GM23248 (cell line): ENCODE results near the gene GNAS. TPM values are rescaled to one million over a fixed set of nuclear protein-coding genes. Genes with fewer than 3 reads are reported as not detected.

ENCODE experiments used
- DNase-seq: peaks from one replicate; pipeline ENCODE4 v3.0.0-alpha.2; 2015
- H2AFZ ChIP-seq: fragments of 200-600 bp; sonication (generic); 2 replicates; pipeline ENCODE4 v1.6.1; 2016; ENCODE audit warnings: antibody characterized with exemption
- H3F3A ChIP-seq: fragments of 200-600 bp; sonication (generic); 2 replicates; pipeline ENCODE4 v1.6.1; 2016; ENCODE audit warnings: mild to moderate bottlenecking, antibody characterized with exemption, mixed run types; ENCODE audit not compliant: insufficient read depth
- H3K27ac ChIP-seq: fragments of 200-600 bp; sonication (generic); 2 replicates; pipeline ENCODE4 v1.5.1; 2016; ENCODE audit warnings: mild to moderate bottlenecking
- H3K27me3 ChIP-seq: fragments of 200-600 bp; sonication (generic); replicated peaks from 2 replicates; pipeline ENCODE4 v1.6.1; 2016; ENCODE audit warnings: mild to moderate bottlenecking; ENCODE audit not compliant: insufficient read depth
- H3K36me3 ChIP-seq: fragments of 200-600 bp; sonication (generic); 2 replicates; pipeline ENCODE4 v1.6.1; 2016; ENCODE audit warnings: low read depth, mild to moderate bottlenecking
- H3K4me1 ChIP-seq: fragments of 200-600 bp; sonication (generic); 2 replicates; pipeline ENCODE4 v1.6.1; 2016; ENCODE audit warnings: mild to moderate bottlenecking; ENCODE audit not compliant: insufficient read depth
- H3K4me2 ChIP-seq: fragments of 200-600 bp; sonication (generic); one replicate; pipeline ENCODE4 v1.6.1; 2016; ENCODE audit warnings: mild to moderate bottlenecking; ENCODE audit not compliant: unreplicated experiment
- H3K4me3 ChIP-seq: fragments of 200-600 bp; sonication (generic); 2 replicates; pipeline ENCODE4 v1.5.1; 2016; ENCODE audit warnings: mild to moderate bottlenecking
- H3K79me2 ChIP-seq: fragments of 200-600 bp; sonication (generic); 2 replicates; pipeline ENCODE4 v1.6.1; 2016; ENCODE audit warnings: mild to moderate bottlenecking; ENCODE audit not compliant: insufficient read depth
- H3K9ac ChIP-seq: fragments of 200-600 bp; sonication (generic); 2 replicates; pipeline ENCODE4 v1.6.1; 2016; ENCODE audit warnings: mild to moderate bottlenecking
- H3K9me2 ChIP-seq: fragments of 200-600 bp; sonication (generic); 2 replicates; pipeline ENCODE4 v1.6.1; 2016; ENCODE audit warnings: mixed run types, mild to moderate bottlenecking, moderate library complexity; ENCODE audit not compliant: insufficient read depth
- H3K9me3 ChIP-seq: fragments of 200-600 bp; sonication (generic); one replicate; pipeline ENCODE4 v1.6.1; 2017; ENCODE audit warnings: low read depth
- H4K20me1 ChIP-seq: fragments of 200-600 bp; sonication (generic); 2 replicates; pipeline ENCODE4 v1.6.0; 2016; ENCODE audit not compliant: insufficient read depth
- EZH2 ChIP-seq: fragments of 200-600 bp; sonication (generic); IDR thresholded peaks from 2 replicates; pipeline ENCODE4 v1.6.1; 2018; ENCODE audit warnings: antibody characterized with exemption, mild to moderate bottlenecking; ENCODE audit not compliant: insufficient read depth, poor library complexity, severe bottlenecking
- EZH2phosphoT487 ChIP-seq: fragments of 200-600 bp; sonication (generic); IDR thresholded peaks from 2 replicates; pipeline ENCODE4 v1.6.1; 2018; ENCODE audit warnings: antibody characterized with exemption, moderate library complexity, mild to moderate bottlenecking, low read depth; ENCODE audit not compliant: insufficient read depth
- WGBS, 2 experiments: methylation state at CpG; one replicate each; pipeline ENCODE4 v1.1.6; 2015 to 2017; ENCODE audit warnings: low lambda C conversion rate in 2 of 2, low coverage in 1 of 2; ENCODE audit errors: missing lambda C conversion rate in 2 of 2; 5-methylcytosine and 5-hydroxymethylcytosine counted together
- in situ Hi-C: fragments of 300-500 bp; cut with MboI; formaldehyde crosslinking; loops from 2 replicates; pipeline ENCODE4 v1.15.0; 2020
- polyA plus RNA-seq: library from polyadenylated mRNA; unstranded; fragments of >200 nt; fragmentation: Nextera tagmentation; extraction: Ambion mirVana; gene quantifications from 2 replicates; pipeline ENCODE4 v1.2.1, GENCODE V29; 2016
- total RNA-seq: library from RNA; depleted of rRNA; stranded (reverse); fragments of >200 nt; shearing (Covaris generic); gene quantifications from 2 replicates; pipeline ENCODE4 v1.2.3, GENCODE V29; 2014

GNAS gene
- total and polyA plus RNA-seq, 2 experiments from 2014 or later: 421 to 904 TPM

DNA sequence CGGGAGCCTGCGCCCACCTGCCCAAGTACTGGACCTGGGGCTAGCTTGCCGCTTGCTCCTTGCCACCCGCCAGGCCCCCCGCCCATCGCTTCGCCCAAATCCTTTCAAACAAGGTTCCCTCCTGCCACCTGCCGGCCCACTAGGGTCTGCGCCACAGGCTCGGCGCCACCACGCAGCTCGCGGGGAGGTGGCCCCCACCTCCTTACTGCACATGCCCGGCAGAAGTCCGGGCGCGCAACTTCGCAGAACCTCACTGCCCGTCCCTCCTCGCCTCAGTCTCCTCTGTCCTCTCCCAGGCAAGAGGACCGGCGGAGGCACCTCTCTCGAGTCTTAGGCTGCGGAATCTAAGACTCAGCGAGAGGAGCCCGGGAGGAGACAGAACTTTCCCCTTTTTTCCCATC, 13.0 kb upstream of the GNAS start:
- no peak overlapping the region for H2AFZ ChIP-seq
- no peaks in the 10 kb centered on the region for H3K36me3 ChIP-seq
- no peaks in the 10 kb centered on the region for H3F3A ChIP-seq
- TF ChIP-seq EZH2 (no peak), EZH2phosphoT487 (no peak)
- H3K27me3 ChIP-seq: peaks cover 44% of the 10 kb centered on the region
- peak overlapping the region; percentile 48 for H3K4me3 ChIP-seq
- H3K27ac ChIP-seq: no peak overlapping the region
- no peaks in the 10 kb centered on the region for H3K9me2 ChIP-seq
- peak; percentile 52 for DNase-seq
- H3K9ac ChIP-seq: no peak overlapping the region
- no peak overlapping the region for H3K4me2 ChIP-seq
- no peaks in the 10 kb centered on the region for H3K79me2 ChIP-seq
- WGBS, 2 experiments: 51 to 56% methylated on average over 25 to 27 of the region's 27 CpGs
- in situ Hi-C loops: loop anchor here (25.0 kb wide), 2 partner anchors 352 to 602 kb away; partner anchors contain the start of gene ANKRD60
- H4K20me1 ChIP-seq: no peaks in the 10 kb centered on the region
- H3K9me3 ChIP-seq: no peaks in the 10 kb centered on the region
- H3K4me1 ChIP-seq: no peaks in the 10 kb centered on the region

DNA sequence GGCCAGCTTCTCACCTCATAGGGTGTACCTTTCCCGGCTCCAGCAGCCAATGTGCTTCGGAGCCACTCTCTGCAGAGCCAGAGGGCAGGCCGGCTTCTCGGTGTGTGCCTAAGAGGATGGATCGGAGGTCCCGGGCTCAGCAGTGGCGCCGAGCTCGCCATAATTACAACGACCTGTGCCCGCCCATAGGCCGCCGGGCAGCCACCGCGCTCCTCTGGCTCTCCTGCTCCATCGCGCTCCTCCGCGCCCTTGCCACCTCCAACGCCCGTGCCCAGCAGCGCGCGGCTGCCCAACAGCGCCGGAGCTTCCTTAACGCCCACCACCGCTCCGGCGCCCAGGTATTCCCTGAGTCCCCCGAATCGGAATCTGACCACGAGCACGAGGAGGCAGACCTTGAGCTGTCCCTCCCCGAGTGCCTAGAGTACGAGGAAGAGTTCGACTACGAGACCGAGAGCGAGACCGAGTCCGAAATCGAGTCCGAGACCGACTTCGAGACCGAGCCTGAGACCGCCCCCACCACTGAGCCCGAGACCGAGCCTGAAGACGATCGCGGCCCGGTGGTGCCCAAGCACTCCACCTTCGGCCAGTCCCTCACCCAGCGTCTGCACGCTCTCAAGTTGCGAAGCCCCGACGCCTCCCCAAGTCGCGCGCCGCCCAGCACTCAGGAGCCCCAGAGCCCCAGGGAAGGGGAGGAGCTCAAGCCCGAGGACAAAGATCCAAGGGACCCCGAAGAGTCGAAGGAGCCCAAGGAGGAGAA, 12.3 kb upstream of the GNAS start:
- Histone ChIP-seq H3K9me3 (no peaks in the 10 kb centered on the region), H3K9me2 (no peaks in the 10 kb centered on the region), H2AFZ (no peak overlapping the region), H3K4me1 (no peaks in the 10 kb centered on the region), H3K4me3 (peak overlapping the region; percentile 48; the same call in 1 of the 2 replicates), H3K4me2 (no peak overlapping the region), H3F3A (no peaks in the 10 kb centered on the region), H3K27ac (no peak overlapping the region), H3K9ac (no peak overlapping the region), H4K20me1 (no peaks in the 10 kb centered on the region), H3K79me2 (no peaks in the 10 kb centered on the region), H3K36me3 (no peaks in the 10 kb centered on the region), H3K27me3 (peaks cover 43% of the 10 kb centered on the region)
- in situ Hi-C loops: loop anchor here (25.0 kb wide), 2 partner anchors 353 to 603 kb away; partner anchors contain the start of gene ANKRD60
- 41 to 63% methylated on average over 52 to 59 of the region's 67 CpGs for WGBS, 2 experiments
- no peak for DNase-seq
- no peak for TF ChIP-seq EZH2
- TF ChIP-seq EZH2phosphoT487: no peak

DNA sequence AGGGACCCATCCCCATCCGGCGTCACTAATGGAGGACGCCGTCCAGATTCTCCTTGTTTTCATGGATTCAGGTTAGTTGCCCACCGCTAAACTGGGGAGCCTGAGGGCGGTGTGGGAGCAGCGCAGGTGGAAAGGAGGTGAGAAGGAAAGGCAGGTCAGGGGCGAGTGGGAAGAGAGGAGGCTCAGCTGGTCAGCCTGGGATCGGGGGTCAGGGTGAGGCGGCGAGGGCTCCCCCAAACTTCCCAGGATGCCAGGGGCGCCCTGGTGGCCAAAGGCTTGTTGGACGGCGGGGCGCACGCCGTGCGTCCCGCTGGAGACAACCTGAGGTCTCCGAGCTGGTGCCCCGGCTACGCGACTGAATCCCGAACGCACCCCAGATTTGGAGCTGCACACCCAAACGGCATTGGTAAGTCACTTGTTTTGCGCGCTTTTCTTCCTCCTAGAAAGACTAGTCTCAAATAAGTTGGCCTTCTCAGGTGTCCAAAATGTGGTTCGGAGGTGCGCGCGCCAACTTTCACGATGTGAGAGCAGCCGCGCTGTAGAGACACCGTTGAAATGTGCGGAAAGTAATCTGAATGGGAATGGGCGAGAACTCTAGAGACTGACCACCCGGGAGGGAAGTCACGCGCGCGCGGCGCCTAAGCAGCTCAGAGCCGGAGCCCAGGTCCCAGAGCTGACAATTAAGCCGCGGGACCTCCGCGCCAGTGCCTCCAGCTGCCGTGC, 11.5 kb upstream of the GNAS start:
- H3K79me2 ChIP-seq: no peaks in the 10 kb centered on the region
- peaks cover 36% of the 10 kb centered on the region for H3K27me3 ChIP-seq
- no peak overlapping the region for H3K27ac ChIP-seq
- no peaks in the 10 kb centered on the region for H3F3A ChIP-seq
- H3K4me2 ChIP-seq: no peak overlapping the region
- no peak for DNase-seq
- H3K36me3 ChIP-seq: no peaks in the 10 kb centered on the region
- H3K9ac ChIP-seq: no peak overlapping the region
- in situ Hi-C loops: loop anchor here (25.0 kb wide), 2 partner anchors 354 to 604 kb away; partner anchors contain the start of gene ANKRD60
- no peaks in the 10 kb centered on the region for H3K9me3 ChIP-seq
- H3K4me1 ChIP-seq: no peaks in the 10 kb centered on the region
- no peaks in the 10 kb centered on the region for H4K20me1 ChIP-seq
- no peaks in the 10 kb centered on the region for H3K9me2 ChIP-seq
- no peak overlapping the region for H3K4me3 ChIP-seq
- TF ChIP-seq EZH2 (no peak), EZH2phosphoT487 (no peak)
- 50 to 57% methylated on average over 43 to 51 of the region's 51 CpGs for WGBS, 2 experiments
- no peak overlapping the region for H2AFZ ChIP-seq

DNA sequence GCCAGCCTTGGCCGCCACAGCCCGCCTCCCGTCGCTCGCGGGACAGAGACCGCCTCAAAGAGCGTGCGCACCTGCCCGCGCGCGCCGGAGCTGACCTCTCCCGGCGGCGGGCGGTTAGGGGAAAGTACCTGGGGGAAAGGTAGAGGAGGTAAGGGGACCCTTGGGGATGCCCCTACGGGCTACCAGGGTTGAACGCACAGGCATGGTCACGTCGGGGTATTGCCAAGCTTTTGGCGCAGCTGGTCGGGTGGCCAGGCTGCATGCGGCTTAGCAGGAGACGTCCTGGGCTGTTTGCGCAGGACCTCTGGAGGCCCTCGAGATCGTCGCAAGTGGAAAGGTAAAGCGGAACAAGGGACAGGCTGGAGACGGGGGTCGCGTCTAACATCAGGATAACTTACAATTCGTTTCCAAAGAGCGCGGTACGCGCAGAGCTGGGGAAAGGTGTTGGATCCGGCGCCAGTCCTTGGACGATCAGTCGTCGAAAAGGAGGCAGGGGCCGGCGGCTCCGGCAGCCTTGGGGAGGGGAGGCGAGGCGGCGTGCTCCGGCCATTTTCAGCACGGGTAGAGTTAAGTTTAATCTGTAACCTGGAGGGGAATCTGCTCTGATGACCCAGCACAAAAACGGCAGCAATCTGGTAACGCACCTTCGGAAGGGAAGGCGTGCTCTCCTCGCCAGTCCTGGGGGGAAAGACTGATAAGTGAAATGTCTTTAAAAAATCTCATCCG, 10.8 kb upstream of the GNAS start:
- WGBS, 2 experiments: 43 to 62% methylated on average over 55 to 58 of the region's 58 CpGs
- no peaks in the 10 kb centered on the region for H4K20me1 ChIP-seq
- no peaks in the 10 kb centered on the region for H3K4me1 ChIP-seq
- H3K27me3 ChIP-seq: peaks cover 29% of the 10 kb centered on the region
- H2AFZ ChIP-seq: no peak overlapping the region
- no peaks in the 10 kb centered on the region for H3K9me2 ChIP-seq
- DNase-seq: no peak
- H3K9ac ChIP-seq: no peak overlapping the region
- no peaks in the 10 kb centered on the region for H3F3A ChIP-seq
- no peak overlapping the region for H3K27ac ChIP-seq
- in situ Hi-C loops: loop anchor here (25.0 kb wide), 2 partner anchors 354 to 604 kb away; partner anchors contain the start of gene ANKRD60
- no peak for TF ChIP-seq EZH2
- H3K36me3 ChIP-seq: no peaks in the 10 kb centered on the region
- no peaks in the 10 kb centered on the region for H3K79me2 ChIP-seq
- no peak overlapping the region for H3K4me2 ChIP-seq
- H3K9me3 ChIP-seq: no peaks in the 10 kb centered on the region
- no peak overlapping the region for H3K4me3 ChIP-seq
